Gastrocnemius medialis (tissue), 4 donors: ENCODE data around the gene PNMA8B. TPM values are rescaled to one million over a fixed set of nuclear protein-coding genes. Genes with fewer than 3 reads are reported as not detected.
"Not testable (repeated sequence)": the region's sequence is repeated elsewhere in the genome, so short reads cannot be mapped to it uniquely, and the experiment has no call there.

ENCODE experiments used
- ATAC-seq, 2 donors: fragments of 150-250 bp; one replicate each; pipeline ENCODE4 v1.9.1; 2016
- DNase-seq, 2 donors: peaks; one replicate each; pipeline ENCODE4 v3.0.0-alpha.2; 2019
- H3K27ac ChIP-seq, 4 donors: fragments of 200-600 bp; sonication (generic); 1 replicate in 1 of 4; 2 replicates in 3 of 4; pipeline ENCODE4 v1.5.1; 2016 to 2018; ENCODE audit warnings: mild to moderate bottlenecking in 2 of 4, moderate library complexity in 1 of 4
- H3K27me3 ChIP-seq, 3 donors: fragments of 200-600 bp; sonication (generic) in 2 of 3; 1 replicate in 1 of 3; 2 replicates in 2 of 3; pipeline versions ENCODE4 v1.5.1 to v1.6.0; 2016 to 2019; ENCODE audit warnings: mild to moderate bottlenecking in 1 of 3, moderate library complexity in 1 of 3
- H3K36me3 ChIP-seq, 2 donors: fragments of 200-600 bp; sonication (generic) in 1 of 2; one replicate each; pipeline ENCODE4 v1.5.1; 2017 to 2018
- H3K4me1 ChIP-seq, 2 donors: fragments of 200-600 bp; sonication (generic) in 1 of 2; one replicate each; pipeline ENCODE4 v1.5.1; 2016 to 2017; ENCODE audit warnings: mild to moderate bottlenecking in 2 of 2
- H3K4me3 ChIP-seq, 4 donors: fragments of 200-600 bp; sonication (generic) in 3 of 4; 1 replicate in 1 of 4; 2 replicates in 3 of 4; pipeline ENCODE4 v1.5.1; 2016 to 2019; ENCODE audit warnings: mild to moderate bottlenecking in 2 of 4
- H3K9me3 ChIP-seq, 3 donors: fragments of 200-600 bp; sonication (generic) in 2 of 3; 1 replicate in 1 of 3; 2 replicates in 2 of 3; pipeline ENCODE4 v1.5.1; 2016 to 2019
- POLR2A ChIP-seq, 2 donors: fragments of 450-650 bp; IDR thresholded peaks; one replicate each; pipeline ENCODE4 v1.6.1; 2017; ENCODE audit warnings: antibody characterized with exemption in 2 of 2, mild to moderate bottlenecking in 2 of 2, moderate library complexity in 2 of 2
- in situ Hi-C, 4 donors: fragments of 200-750 bp; cut with MboI; loops; one replicate each; pipeline versions ENCODE4 v1.15.0 to v1.8.0; 2017; ENCODE audit warnings: low sequenced_read_pairs in 4 of 4
- intact Hi-C: fragments of 100-400 bp; cut with DNase I; formaldehyde crosslinking; loops from one replicate; pipeline ENCODE4 v1.15.1; 2023; ENCODE audit warnings: low total_unique reads
- total RNA-seq, 4 donors: library from RNA; depleted of rRNA; stranded (reverse); fragments of >200 nt; gene quantifications; one replicate each; pipeline versions ENCODE4 v1.1.0 to v1.2.3, GENCODE V29; 2016
- TF ChIP-seq, protein P1 (sequence below), 5 experiments: fragments of 450-650 bp in 3 of 5; fragments of 200-600 bp in 2 of 5; sonication (generic) in 2 of 5; IDR thresholded peaks in 4 of 5; conservative IDR thresholded peaks in 1 of 5; 1 replicate in 4 of 5; 2 replicates in 1 of 5; pipeline ENCODE4 v1.5.1; 2016 to 2019; ENCODE audit warnings: antibody characterized with exemption in 5 of 5, mild to moderate bottlenecking in 3 of 5, moderate library complexity in 3 of 5

PNMA8B gene
- total RNA-seq, 4 donors from 2014 or later, result 0.07 to 0.18 (median 0.15) TPM

DNA sequence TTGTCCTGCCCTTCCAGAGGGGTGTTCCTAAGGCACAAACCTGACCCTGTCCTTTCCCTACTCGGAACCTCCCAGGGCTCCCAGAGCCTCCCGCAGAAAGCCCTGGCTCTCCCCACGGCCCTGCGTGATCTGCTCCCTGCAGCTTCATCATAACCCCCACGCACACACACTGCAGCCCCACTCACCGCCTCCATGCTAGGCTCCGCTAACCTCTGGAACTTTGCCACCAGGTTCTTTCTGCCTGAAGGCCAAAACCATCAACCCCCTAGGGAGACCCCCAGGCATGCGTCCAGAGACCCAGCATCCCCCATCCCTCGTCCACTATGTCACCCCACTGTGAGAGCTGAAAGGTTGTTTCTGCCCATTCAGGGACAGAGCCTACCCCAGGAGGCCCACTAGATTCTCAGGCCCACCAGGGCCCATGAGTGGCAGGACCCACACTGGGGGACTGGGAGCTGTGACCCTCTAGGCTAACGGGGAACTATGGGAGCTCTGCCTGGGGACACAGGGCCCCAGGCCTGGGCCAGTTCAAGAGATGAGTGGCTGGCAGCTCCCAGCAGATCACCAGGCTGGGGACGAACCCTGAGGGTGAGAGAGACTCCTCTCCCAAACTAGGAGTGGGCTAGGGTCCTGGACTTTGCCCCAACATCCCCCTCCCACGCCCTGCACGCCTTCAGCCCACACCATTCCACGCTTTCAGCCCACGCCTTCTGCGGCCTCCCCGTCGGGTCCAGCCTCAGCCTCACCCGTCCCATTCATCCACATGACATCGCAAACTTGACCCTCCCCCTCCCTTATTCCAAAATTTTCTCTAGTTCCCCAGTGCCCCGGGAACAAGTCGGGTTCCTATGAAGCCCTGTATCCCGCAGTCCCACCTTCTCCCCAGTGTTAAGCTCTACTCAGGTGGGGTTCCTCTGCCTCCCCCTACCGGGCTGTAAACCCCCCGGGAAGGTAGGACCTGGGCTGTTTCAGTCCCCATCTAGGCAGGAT, 33.2 kb upstream of the PNMA8B start:
- no peak for DNase-seq
- H3K27ac ChIP-seq, result no peak overlapping the region
- no peaks in the 10 kb centered on the region for H3K36me3 ChIP-seq
- peaks cover 11 to 19% (median 11%) of the 10 kb centered on the region in 3 donors for H3K27me3 ChIP-seq
- in situ Hi-C loops (no loop called here), intact Hi-C loops (no loop called here)
- no peak for ATAC-seq
- no peak overlapping the region for H3K4me3 ChIP-seq
- no peaks in the 10 kb centered on the region for H3K9me3 ChIP-seq
- H3K4me1 ChIP-seq, result no peaks in the 10 kb centered on the region
- TF ChIP-seq, protein P1, sequence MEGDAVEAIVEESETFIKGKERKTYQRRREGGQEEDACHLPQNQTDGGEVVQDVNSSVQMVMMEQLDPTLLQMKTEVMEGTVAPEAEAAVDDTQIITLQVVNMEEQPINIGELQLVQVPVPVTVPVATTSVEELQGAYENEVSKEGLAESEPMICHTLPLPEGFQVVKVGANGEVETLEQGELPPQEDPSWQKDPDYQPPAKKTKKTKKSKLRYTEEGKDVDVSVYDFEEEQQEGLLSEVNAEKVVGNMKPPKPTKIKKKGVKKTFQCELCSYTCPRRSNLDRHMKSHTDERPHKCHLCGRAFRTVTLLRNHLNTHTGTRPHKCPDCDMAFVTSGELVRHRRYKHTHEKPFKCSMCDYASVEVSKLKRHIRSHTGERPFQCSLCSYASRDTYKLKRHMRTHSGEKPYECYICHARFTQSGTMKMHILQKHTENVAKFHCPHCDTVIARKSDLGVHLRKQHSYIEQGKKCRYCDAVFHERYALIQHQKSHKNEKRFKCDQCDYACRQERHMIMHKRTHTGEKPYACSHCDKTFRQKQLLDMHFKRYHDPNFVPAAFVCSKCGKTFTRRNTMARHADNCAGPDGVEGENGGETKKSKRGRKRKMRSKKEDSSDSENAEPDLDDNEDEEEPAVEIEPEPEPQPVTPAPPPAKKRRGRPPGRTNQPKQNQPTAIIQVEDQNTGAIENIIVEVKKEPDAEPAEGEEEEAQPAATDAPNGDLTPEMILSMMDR (IDR thresholded peaks at IDR 0.05 in 4 of 5, conservative IDR thresholded peaks at IDR 0.05 in 1 of 5), result no peak
- TF ChIP-seq POLR2A (IDR thresholded peaks at IDR 0.05), result no peak

DNA sequence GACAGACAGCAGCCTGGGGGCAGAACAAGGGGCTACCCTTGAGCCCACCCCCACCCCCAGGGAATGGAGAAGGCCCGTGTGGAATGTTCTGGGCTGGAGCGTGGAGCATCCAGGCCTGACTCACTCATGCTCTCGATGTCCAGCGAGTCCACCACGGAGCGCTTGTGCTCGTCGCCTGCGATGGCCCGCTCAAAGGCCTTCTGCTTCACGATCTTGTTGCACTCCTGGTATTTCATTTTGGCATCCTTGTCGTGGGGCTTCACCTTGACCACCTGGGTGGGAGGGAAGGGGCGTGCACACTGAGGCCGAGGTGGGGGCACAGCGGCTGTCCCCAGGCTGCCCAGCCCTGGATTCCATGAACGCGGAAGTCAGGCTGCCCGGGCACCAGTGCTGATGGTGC, 31.1 kb upstream of the PNMA8B start:
- H3K36me3 ChIP-seq, intact Hi-C loops, in situ Hi-C loops, DNase-seq, H3K4me1 ChIP-seq, ATAC-seq, H3K9me3 ChIP-seq, H3K27ac ChIP-seq, H3K4me3 ChIP-seq: not testable (repeated sequence)
- H3K27me3 ChIP-seq, result peaks cover 11 to 17% (median 11%) of the 10 kb centered on the region in 3 donors

DNA sequence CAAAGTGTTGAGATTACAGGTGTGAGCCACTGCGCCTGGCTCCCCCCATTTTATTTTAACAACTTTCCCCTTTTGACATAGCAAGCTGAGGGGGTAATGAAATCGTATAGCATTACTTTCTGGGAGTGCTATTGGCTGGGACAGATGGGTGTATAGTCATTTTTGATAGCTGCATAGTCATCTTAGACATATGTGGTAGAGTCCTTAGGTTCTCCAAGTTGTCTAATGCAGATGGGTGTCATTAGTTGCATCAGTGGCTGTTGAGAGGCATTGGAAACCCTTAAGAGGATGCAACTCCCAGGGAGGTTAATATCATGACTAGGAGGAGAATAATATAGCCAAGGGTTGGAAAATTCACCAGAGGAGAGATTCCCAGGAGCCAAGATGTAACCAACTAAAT, 28.6 kb upstream of the PNMA8B start:
- TF ChIP-seq POLR2A (IDR thresholded peaks at IDR 0.05), result no peak
- TF ChIP-seq, protein P1 (IDR thresholded peaks at IDR 0.05 in 4 of 5, conservative IDR thresholded peaks at IDR 0.05 in 1 of 5), result no peak
- in situ Hi-C loops, result no loop called here
- no peak for DNase-seq
- intact Hi-C loops, result no loop called here
- no peaks in the 10 kb centered on the region for H3K36me3 ChIP-seq
- peaks cover 0 to 2% (median 0%) of the 10 kb centered on the region in 3 donors for H3K27me3 ChIP-seq
- H3K4me3 ChIP-seq, result no peak overlapping the region
- H3K4me1 ChIP-seq, result no peaks in the 10 kb centered on the region
- no peak overlapping the region for H3K27ac ChIP-seq
- no peaks in the 10 kb centered on the region for H3K9me3 ChIP-seq
- no peak for ATAC-seq

DNA sequence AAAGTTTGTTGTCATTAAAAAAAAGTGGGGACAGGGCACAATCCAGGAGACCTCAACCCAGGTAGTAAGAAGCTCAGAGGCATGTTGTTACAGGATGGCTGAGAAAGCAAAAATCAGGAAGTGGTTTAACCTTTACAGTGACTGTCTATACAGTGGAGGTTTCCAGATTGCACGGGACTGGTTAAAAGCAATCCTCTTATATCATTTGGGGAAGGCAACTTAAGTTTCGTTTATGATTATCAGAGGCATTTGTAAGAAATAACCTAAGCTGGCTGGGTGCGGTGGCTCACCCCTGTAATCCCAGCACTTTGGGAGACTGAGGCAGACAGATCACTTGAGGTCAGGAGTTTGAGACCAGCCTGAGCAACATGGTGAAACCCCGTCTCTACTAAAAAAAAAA, 27.3 kb upstream of the PNMA8B start:
- H3K9me3 ChIP-seq, H3K27me3 ChIP-seq, intact Hi-C loops, ATAC-seq, H3K4me1 ChIP-seq, H3K4me3 ChIP-seq, H3K27ac ChIP-seq, DNase-seq, H3K36me3 ChIP-seq, in situ Hi-C loops: not testable (repeated sequence)

DNA sequence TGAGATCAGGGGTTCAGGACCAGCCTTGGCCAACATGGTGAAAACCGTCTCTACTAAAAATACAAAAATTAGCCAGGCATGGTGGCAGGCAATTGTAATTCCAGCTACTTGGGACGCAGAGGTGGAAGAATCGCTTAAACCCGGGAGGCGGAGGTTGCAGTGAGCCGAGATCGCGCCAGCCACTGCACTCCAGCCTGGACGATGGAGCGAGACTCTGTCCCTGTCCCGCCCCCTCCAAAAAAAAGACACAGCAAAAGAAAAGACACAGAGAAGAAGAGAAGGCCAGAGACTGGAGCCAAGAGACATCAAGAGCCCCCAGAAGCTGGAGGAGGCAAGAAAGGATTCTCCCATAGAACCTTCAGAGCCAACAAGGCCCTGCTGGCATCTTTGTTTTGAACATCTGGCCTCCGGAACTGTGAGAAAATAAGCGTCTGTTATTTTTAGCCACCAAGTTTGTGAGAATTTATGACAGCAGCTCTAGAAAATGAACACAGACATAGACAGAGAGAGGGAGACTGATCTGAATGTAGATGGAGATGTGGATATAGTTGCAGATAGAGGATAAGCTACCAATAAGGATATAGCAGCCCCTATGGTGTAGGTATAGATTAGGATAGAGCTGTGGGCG, 25.7 kb upstream of the PNMA8B start:
- H3K4me1 ChIP-seq, result no peaks in the 10 kb centered on the region
- intact Hi-C loops (no loop called here), in situ Hi-C loops (no loop called here)
- H3K9me3 ChIP-seq, result no peaks in the 10 kb centered on the region
- no peaks in the 10 kb centered on the region for H3K27me3 ChIP-seq
- no peak overlapping the region for H3K27ac ChIP-seq
- DNase-seq (no peak), ATAC-seq (no peak)
- no peak for TF ChIP-seq POLR2A (IDR thresholded peaks at IDR 0.05)
- TF ChIP-seq, protein P1 (IDR thresholded peaks at IDR 0.05 in 4 of 5, conservative IDR thresholded peaks at IDR 0.05 in 1 of 5), result no peak
- H3K4me3 ChIP-seq, result no peak overlapping the region
- no peaks in the 10 kb centered on the region for H3K36me3 ChIP-seq
